Neuron (in vitro differentiated cells): ENCODE results near the gene SLFN13.
"Not testable (repeated sequence)": the region's sequence is repeated elsewhere in the genome, so short reads cannot be mapped to it uniquely, and the experiment has no call there.

Experiments
- H2AFZ ChIP-seq: one replicate; pipeline ENCODE4 v1.6.1; 2013; ENCODE audit warnings: low read depth, mild to moderate bottlenecking, inconsistent platforms, low read length, moderate library complexity
- H3K27me3 ChIP-seq: one replicate; pipeline ENCODE4 v1.6.1; 2013; ENCODE audit warnings: low read length; ENCODE audit not compliant: insufficient read depth
- H3K36me3 ChIP-seq: one replicate; pipeline ENCODE4 v1.6.1; 2013; ENCODE audit warnings: low read length; ENCODE audit not compliant: insufficient read depth
- H3K4me1 ChIP-seq: one replicate; pipeline ENCODE4 v1.6.1; 2013; ENCODE audit warnings: low read length; ENCODE audit not compliant: insufficient read depth
- H3K4me3 ChIP-seq: 2 replicates; pipeline ENCODE4 v1.5.1; 2013; ENCODE audit warnings: mild to moderate bottlenecking, low read length, moderate library complexity
- H3K9me3 ChIP-seq: one replicate; pipeline ENCODE4 v1.6.1; 2013; ENCODE audit warnings: low read length

The SLFN13 gene

DNA sequence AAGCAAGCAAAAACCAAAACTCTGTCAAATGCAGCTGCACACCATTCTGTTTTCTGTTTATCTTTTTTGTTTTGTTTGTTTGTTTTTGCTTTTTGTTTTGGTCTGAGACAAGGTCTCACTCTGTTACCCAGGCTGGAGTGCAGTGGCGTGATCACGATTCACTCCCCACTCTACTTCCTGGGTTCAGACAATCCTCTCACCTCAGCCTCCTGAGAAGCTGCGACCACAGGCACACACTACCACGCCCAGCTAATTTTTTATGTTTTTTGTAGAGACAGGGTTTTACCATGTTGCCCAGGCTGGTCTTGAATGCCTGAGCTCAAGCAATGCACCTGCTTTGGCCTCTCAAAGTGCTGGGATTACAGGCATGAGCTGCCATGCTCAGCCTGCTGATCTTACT, 19.3 kb upstream of the SLFN13 start:
- Histone ChIP-seq H2AFZ (no peak overlapping the region), H3K4me3 (no peak overlapping the region), H3K9me3 (no peaks in the 10 kb centered on the region), H3K4me1 (no peaks in the 10 kb centered on the region), H3K27me3 (peaks cover 9% of the 10 kb centered on the region), H3K36me3 (no peaks in the 10 kb centered on the region)

DNA sequence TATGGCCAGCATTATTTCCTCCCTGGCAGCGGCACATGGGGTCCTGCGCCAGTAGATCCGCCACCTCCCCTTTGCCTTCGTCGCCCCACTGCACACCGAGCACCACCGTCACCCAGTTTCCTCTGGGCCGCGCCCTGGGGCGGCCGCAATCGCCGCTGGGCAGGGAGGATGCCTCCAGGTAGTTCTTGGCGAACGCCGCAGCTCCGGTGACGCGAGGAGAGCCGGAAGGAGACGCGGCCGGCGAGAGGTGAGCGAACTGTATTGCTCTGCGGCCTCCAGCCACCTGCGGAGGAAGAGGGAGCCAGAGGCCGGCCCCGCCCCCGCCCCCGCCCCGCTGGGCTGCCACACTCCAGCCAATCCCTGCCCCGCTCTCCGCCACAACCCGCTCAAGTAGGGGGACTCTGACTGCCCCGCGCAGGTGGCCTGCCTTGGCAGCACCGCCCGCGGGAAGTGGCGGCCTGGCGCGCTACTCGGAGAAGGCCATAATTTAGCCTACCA, 11.8 kb upstream of the SLFN13 start:
- Histone ChIP-seq H3K9me3 (no peaks in the 10 kb centered on the region), H3K4me3 (no peak overlapping the region)

DNA sequence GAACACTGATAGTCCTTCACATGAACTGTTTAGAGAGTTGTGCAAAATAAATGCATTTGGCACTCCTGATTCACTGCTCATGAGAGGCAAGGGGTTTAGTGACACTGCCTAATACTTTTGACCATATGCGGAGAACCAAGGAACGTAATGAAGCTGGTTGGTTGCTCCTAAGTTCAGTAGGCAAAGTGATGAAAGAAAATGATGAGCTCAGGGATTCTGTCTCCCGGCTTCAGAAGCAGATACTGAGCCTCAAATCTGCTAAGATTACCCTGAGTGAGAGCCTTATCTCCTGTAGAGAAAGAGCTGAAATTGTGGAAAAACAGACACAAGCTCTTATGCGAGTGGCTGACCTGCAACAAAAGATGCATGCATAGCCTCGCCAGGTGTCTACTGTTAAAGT, 5.5 kb upstream of the SLFN13 start:
- H3K36me3 ChIP-seq, H3K9me3 ChIP-seq, H3K4me1 ChIP-seq, H2AFZ ChIP-seq, H3K4me3 ChIP-seq: not testable (repeated sequence)
- peaks cover 34% of the 10 kb centered on the region for H3K27me3 ChIP-seq

More for the DNA sequence above, 11.8 kb upstream of the SLFN13 start:
- Histone ChIP-seq H3K27me3 (peaks cover 47% of the 10 kb centered on the region), H3K36me3 (no peaks in the 10 kb centered on the region), H3K4me1 (no peaks in the 10 kb centered on the region), H2AFZ (no peak overlapping the region)

GRCh38 chr17:35453171-35453570, 4.6 kb upstream of the SLFN13 start:
- H3K27me3 ChIP-seq = peaks cover 37% of the 10 kb centered on the region

DNA sequence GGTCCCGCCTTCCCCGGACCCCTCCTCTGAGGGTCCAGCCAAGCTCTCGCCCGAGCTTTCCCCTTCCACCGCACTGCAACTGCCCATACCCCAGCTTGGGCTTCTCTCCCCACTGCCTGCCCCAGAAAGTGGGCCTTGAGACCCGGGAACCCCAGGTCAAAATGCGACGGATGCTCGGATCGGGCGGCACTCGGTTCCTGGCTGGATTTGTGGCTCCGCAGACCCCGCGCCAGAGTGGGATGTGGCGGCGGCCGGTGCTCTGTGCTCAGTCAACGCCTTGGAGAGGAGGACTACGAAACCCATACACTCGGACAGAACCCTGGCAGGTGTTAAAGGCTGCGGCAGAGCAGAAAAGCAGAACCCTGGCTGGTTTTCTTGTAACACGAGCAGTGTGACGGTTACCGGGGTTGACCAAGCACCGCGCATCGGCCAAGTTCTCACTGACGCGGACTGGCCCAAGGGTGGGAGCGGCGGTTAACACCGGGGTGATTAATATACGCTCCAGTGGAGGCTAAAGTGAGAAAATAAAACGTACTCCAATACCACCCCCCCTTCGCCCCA, 885 bp upstream of the SLFN13 start:
- Histone ChIP-seq H3K36me3 (no peaks in the 10 kb centered on the region), H3K4me3 (no peak overlapping the region), H3K4me1 (no peaks in the 10 kb centered on the region), H3K27me3 (peaks cover 58% of the 10 kb centered on the region), H2AFZ (no peak overlapping the region), H3K9me3 (no peaks in the 10 kb centered on the region)

More at GRCh38 chr17:35453171-35453570, 4.6 kb upstream of the SLFN13 start:
- Histone ChIP-seq H3K4me3 (no peak overlapping the region), H2AFZ (no peak overlapping the region), H3K4me1 (no peaks in the 10 kb centered on the region), H3K9me3 (no peaks in the 10 kb centered on the region), H3K36me3 (no peaks in the 10 kb centered on the region)

DNA sequence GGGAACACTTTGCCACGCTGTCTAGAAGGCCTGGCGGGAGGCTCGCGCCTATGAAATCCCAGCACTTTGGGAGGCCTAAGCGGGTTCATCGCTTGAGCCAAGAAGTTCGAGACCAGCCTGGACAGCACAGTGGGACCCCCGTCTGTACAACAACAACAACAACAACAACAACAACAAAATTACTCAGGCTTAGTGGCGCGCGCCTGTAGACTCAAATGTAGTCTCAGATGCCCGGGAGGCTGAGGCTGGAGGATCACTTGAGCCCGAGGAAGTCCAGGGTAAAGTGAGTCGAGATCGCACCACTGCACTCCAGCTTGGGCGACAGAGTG, 297 bp upstream of the SLFN13 start:
- no peak overlapping the region for H3K4me3 ChIP-seq

GRCh38 chr17:35447499-35447898, 1.1 kb downstream of the SLFN13 start:
- Histone ChIP-seq H2AFZ (no peak overlapping the region), H3K4me1 (no peaks in the 10 kb centered on the region), H3K4me3 (no peak overlapping the region), H3K36me3 (no peaks in the 10 kb centered on the region), H3K9me3 (no peaks in the 10 kb centered on the region), H3K27me3 (peaks cover 59% of the 10 kb centered on the region)

More for the DNA sequence above, 297 bp upstream of the SLFN13 start:
- H3K9me3 ChIP-seq = no peaks in the 10 kb centered on the region
- H3K27me3 ChIP-seq = peaks cover 60% of the 10 kb centered on the region
- no peaks in the 10 kb centered on the region for H3K36me3 ChIP-seq
- no peak overlapping the region for H2AFZ ChIP-seq
- no peaks in the 10 kb centered on the region for H3K4me1 ChIP-seq

DNA sequence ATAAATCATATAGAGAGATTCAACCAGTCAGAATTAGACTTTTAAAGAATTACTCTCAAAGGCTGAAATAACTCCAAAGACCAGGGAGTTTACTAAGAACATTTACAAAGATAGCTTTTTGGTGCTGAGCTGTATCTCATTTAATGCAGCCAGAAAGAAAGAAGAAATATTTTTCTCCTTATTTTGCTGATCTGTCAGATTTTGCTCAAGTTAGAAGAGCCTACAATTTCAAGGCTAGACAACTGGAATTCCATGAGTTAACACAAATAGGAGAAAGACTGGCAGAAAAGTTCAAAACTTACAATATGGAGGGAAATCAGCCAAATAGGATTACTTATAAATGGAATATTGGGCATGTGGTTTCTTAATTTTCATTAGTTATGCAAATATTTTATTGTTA, 10.1 kb downstream of the SLFN13 start:
- Histone ChIP-seq H3K36me3 (no peaks in the 10 kb centered on the region), H3K27me3 (peaks cover 2% of the 10 kb centered on the region), H3K4me3 (no peak overlapping the region), H3K9me3 (no peaks in the 10 kb centered on the region), H3K4me1 (peaks cover 5% of the 10 kb centered on the region), H2AFZ (no peak overlapping the region)

DNA sequence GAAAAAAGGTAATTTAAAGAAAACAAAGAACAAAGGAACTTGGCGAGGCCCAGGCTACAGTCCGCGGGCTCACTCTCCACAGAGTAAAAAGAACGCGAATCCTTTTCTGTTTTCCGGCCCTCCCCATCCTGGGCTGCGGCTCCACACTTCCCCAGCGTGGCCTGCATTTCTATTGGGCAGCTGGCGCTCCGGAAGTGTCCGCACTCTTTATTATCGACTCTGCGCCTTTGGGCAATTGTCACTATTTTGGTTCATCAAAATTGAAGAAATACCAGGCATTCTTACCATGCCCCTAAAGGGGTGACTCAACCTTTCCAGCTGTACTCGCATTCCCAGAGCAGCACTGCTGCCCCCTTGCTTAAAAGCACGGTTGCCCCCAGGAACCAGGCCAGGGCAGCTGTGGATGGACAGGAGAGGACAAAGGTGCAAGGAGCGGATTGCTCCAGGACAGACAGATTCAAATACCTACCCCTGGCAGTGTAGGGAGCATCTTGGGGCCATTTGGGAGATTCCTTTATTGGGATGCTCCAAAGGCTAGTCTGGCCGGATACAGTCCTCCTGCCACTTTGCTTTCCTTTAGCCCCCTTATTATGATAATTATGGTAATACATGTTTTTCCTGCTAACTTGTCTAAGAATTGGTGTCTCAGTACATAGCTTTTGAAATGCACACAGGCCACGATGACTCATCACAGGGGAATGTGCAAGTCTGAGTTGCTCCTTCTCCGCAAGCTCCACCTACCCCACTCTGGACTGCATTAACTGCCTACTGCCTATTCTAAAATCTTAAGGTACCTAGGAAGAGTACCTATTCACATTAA, 15.3 kb downstream of the SLFN13 start:
- Histone ChIP-seq H3K9me3 (peaks cover 2% of the 10 kb centered on the region), H3K36me3 (no peaks in the 10 kb centered on the region), H3K27me3 (peaks cover 4% of the 10 kb centered on the region), H2AFZ (no peak overlapping the region), H3K4me1 (peaks cover 8% of the 10 kb centered on the region), H3K4me3 (no peak overlapping the region)

- H3K9me3 ChIP-seq = peaks cover 2% of the 10 kb centered on the region
- H3K4me3 ChIP-seq = peak within 1 kb of the TSS; percentile 16
- H3K27me3 ChIP-seq = peaks cover 4% of the 10 kb centered on the region
- no peaks in the 10 kb centered on the region for H3K36me3 ChIP-seq
- no peak within 1 kb of the TSS for H2AFZ ChIP-seq
- H3K4me1 ChIP-seq = peaks cover 8% of the 10 kb centered on the region
Observed at GRCh38 chr17:35432176-35433074, 16.1 kb downstream of the SLFN13 start, which contains the start of gene SLFN12. Gene SLFN12, minus strand, starts transcription at chr17:35432500. Its CDS starts 9,472 bp downstream, at chr17:35423028.

DNA sequence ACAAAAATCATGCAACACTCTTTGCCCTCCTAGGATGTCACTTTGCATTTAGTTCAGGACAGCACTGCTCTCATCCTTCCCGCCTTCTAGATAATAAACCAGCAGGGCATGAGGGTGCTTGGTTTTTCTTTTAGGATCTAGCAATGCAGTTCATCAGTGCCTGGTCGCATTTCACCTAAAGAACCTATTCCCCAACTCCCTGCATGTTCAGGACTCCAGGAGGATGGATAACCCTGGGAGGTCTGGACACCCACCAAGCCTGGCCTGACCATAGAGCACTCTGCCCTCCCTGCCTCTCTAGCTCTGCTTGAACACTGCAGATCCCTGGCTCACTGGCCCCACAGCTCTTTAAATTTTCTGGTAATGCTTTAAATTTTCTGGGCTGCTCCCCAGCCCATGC, 18.9 kb downstream of the SLFN13 start:
- H3K4me3 ChIP-seq = no peak overlapping the region
- no peaks in the 10 kb centered on the region for H3K36me3 ChIP-seq
- H2AFZ ChIP-seq = no peak overlapping the region
- peaks cover 8% of the 10 kb centered on the region for H3K4me1 ChIP-seq
- H3K27me3 ChIP-seq = peaks cover 4% of the 10 kb centered on the region
- peaks cover 2% of the 10 kb centered on the region for H3K9me3 ChIP-seq

GRCh38 chr17:35428229-35428628, 20.3 kb downstream of the SLFN13 start:
- H3K4me1 ChIP-seq = peaks cover under 1% of the 10 kb centered on the region
- no peak overlapping the region for H2AFZ ChIP-seq
- H3K27me3 ChIP-seq = peaks cover 4% of the 10 kb centered on the region
- no peaks in the 10 kb centered on the region for H3K36me3 ChIP-seq
- peaks cover 2% of the 10 kb centered on the region for H3K9me3 ChIP-seq
- no peak overlapping the region for H3K4me3 ChIP-seq

GRCh38 chr17:35423761-35424160, 24.8 kb downstream of the SLFN13 start:
- Histone ChIP-seq H3K36me3 (no peaks in the 10 kb centered on the region), H3K4me3 (no peak overlapping the region), H3K27me3 (no peaks in the 10 kb centered on the region), H3K4me1 (no peaks in the 10 kb centered on the region), H3K9me3 (no peaks in the 10 kb centered on the region), H2AFZ (no peak overlapping the region)
